GM21447 (cell line): ENCODE results near the gene NCKAP5.

Source experiments
- ATAC-seq: cut with Tn5 transposase; IDR thresholded peaks from one replicate; pipeline ENCODE4 v1.9.1; 2021; ENCODE audit not compliant: unreplicated experiment

NCKAP5 gene

DNA sequence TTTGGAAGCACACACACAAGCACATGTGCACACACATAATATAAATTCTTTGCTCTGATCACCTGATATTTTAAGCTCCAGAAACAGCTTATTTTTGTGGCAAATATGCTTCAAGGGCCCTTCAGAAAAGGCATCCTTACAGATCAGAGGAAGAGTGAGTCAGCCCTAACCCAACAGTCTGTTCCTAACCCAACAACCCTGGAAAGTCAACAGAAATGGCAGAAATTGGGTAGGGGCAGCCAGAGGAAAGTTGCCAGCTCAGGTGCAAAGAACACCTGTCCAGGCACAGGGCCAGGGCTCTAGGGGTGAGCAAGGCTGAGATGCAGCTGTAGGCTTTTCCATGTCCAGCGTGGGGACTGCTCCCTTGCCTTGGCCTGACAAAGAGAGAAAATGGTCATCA is 6.4 kb upstream of the NCKAP5 start:
- no peak for ATAC-seq

DNA sequence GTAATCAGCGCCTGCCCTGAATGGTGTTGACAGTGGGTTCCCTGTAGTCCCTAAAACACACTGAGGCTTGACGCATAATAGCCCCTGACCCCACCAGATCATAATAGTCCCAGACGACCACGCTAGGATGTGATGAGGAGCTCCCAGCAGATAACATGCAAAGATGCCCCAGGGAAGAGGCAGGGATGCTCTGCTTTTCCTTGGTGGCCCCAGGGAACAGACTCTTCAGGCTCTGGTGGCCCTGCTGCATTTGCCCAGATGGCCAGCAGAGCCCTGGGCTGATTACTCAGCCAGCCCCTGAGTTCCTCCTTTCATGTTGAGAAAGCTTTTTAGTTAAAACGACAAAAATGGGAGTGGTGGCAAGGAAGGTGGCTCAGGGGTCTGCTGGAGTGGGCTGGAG is 5.9 kb upstream of the NCKAP5 start:
- ATAC-seq, result no peak

DNA sequence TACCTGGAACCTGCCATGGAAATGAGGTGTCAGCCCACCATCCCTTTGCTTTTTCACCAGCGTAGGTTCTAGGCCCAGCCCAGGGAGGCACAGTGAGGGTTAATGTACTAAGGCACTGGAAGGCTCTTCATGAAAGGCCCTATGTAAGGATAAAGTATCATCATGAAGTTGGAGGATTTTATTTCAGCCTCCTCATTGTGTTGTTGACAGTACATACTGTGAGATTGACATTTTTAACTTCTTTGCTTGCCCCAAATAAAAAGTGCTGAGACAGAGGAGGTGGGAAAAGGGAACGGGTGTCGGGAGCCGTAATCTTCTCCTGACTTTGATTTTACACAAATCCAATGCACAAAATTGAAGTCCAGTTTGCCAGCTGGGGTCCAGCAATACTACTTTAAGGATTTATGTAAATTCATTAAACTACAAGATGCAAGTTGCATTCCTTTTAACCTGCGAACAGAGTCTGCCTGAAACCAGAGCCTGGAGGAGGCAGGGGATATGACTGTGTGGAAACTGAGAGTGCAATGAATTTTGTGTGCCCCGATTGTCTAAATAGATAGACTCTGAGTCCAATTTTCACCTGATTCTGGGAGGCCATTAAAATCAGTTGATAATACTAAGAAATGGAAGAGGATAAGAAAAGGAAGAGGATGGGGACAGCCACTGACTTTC is 5.4 kb upstream of the NCKAP5 start:
- no peak for ATAC-seq

DNA sequence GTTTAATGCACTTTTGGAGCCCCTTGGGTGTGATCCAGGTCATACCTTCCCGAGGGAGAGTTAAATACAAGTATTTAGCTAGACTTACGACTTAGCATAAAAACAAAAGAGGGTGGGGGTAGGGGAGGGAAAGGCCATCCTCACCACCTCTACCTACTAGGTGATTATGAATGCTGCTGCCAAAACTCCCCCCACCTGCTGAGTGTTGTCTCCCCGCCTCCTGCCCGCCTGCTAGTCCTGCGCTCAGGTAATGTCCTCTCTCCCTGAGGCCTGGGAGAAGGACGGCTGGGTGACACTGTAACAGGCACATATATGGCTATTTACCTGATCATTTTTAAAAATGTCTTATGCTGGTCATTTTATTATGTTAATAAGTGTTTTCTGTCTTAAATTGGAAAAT is 3.0 kb upstream of the NCKAP5 start:
- ATAC-seq, result no peak

DNA sequence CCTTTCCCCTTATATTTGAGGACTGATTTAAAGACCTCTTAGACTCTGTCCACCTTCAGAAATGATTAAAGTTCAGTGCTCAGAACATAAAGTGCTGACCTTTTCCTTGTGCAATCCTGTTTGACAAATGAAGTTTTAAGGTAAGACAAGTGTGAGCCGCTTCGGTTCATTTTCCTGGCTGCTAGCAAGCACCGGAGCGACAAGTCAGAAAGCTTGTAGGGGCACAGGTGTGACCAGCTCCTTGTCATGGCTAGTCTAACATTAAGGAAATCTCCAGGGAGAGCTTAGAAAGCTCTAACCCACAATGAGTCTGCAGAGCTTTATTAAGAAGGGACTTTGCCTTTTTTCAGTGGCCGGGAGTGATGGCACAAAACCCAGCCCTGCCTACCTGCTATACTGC is 2.3 kb upstream of the NCKAP5 start:
- no peak for ATAC-seq

DNA sequence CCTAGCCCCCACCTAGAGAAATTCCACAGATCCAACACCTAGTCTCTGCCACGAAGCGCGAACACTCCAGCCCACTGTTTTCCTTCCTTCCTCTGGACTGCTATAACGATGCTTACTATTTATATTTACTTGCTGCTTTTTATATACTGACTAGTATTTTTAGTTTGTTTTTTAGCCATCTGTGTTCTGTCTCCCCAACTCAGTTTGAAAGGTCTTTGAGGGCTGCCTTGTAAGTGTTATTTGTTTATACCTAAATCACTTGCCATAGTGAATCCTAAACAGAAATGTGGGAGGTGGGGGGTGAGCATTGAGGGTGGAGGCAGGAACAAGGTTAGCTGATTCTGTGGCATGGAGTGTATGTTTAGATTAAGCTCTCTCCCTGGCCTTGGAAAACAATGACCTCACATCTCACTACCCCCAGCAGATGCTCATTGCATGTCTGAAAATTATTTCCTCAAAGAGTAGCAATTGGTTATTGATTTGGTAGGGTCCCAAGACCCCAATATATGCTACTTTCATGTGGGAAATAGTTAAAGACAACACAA is 1.1 kb upstream of the NCKAP5 start:
- ATAC-seq, result no peak

DNA sequence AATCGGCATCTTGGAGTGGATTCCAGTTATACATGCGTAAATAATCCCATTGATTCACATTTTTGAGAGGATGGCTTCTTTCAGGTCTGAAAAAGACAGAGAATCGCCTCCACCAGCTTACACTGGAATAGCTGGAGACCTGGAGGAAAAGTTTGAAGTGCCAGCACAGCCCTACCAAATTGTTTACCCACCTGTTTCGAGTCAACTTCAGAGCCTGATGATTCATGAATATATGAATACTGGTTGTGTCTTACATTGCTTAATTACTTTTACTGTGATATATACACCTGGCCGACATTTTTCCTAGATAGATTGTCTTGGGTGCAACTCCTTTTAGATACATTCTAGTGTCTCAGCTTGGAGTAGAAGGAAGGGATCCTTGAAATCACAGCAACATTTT is 335 bp upstream of the NCKAP5 start:
- no peak for ATAC-seq

DNA sequence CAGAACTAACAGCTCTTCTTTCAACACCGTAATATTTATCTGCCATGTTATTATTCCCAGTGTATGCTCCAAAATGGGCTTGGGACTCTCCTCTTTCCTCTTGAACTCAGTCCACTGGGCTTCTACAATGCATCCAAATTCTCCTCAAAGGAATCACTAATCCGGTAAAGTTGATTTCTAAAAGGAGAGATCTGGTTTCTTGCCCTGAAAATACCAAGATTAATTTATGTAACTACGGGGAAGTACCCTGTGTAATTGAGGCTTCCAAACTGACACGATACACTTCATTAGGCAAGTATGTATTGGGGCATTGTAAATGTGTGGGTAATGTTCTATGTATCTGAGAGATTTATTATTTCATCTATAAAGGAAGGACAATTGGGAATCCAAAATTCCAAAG is 5.7 kb downstream of the NCKAP5 start:
- no peak for ATAC-seq

DNA sequence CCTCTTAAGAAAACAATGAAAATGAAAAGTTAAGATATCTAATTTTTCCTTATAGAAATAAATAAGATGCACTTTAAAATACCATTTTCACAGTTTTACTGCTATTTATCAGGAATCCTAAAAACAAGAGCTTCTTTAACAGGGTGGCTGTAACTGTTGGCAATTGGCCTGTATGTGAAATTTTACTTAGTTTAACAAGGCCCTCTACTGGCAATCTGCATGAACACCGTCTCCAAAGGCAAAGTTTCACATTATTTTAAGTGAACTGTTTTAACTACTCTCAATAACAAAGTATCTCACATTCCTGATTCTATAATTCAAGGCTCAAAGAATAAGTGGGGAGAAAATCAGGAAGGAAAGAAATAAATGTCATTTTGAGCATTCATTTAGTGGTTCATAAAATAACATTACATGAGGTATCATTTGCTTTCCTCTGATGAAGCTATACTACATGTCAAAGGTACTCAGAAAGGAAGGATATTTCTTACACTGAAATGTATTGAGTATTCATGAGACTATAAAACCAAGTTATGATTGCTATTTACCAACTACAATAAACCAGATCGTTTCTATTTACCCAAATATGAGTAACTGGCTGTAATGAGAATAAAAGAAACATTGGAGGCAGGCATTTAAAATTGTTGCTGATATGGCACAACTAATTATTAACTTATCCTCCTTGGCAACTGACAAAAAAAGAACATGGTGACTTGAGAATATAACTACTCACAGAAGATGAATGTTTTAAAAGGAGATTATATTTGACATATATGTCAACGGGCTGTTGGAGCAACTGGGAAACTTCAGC is 7.0 kb downstream of the NCKAP5 start:
- no peak for ATAC-seq

DNA sequence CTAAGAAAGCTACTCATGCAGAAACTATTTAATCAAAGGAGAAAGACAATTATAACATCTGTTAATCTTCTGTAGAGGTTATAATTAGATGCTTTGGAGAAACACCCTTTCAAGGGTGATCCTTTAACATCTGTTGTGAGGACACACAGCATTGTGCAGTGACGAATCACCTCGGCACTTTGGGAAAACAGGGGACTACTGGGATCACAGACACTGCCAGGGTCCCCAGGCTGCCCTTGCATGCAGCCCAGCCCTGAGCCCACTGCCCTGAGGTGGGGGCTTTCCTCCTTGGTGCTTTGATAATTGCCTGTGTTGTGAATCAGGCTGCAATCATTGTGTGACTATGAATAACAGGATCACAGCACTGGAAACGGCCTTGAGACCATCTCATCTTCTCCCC is 10.6 kb downstream of the NCKAP5 start:
- no peak for ATAC-seq

DNA sequence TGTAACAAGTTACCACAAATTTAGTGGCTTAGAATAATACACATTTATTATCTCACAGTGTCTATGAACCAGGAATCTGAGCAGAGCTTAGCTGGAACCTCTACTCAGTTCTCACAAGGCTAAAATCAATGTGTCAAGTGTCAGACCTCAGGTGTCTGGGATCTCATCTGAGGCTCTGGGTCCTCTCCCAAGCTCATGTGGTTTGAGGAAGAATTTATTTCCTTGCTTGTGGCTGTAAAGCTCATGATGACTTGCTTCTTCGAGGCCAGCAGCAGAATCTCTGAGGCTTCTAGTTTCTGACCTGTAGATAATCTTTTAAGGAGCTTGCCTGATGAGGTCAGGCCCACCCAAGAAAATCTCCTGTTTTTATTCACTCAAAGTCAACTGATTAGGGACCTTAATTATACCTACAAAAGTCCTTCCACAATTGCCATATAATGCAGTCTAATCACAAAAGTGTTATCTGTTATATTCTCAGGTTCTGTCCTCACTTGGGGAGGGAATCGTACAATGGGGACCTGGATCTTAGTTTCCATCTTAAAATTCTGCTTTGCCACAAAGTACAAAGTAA is 14.3 kb downstream of the NCKAP5 start:
- ATAC-seq, result no peak

DNA sequence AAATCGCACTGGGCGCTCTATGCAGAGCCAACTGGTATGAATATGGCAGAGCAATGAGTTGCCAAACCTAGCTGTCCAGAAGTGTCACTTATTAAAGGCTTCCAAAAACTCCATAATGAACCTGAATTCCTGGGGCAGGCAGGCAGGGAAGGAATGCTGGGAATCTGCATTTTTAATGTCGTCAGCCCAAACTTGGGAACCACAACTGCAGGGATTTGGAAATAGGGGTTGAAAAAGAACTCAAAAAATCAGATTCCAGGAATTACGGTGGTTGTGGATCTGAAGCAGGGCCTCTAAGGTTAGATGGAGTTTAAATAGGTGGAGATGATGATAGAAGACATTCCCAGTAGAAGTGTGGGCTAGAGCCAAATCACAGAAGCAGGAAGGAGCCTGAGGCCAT is 15.0 kb downstream of the NCKAP5 start:
- ATAC-seq, result no peak

DNA sequence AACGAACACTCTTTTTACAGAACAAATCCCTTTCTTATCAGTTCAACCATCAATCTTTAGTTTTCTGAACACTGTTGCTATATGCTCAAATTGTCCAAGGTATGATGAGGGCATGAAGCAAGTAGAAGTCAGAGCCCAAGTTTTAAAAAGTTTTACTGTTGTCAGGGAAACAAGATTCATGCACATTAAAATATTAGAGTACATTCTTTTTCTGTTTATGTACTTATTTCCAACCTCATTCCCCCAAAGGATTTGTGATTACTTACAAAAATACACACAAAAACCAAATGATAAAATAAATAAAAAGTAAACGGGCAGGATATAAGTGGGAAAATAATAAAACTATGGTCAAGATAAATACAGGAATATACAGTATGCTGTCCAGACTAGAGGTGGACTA is 15.4 kb downstream of the NCKAP5 start:
- no peak for ATAC-seq

DNA sequence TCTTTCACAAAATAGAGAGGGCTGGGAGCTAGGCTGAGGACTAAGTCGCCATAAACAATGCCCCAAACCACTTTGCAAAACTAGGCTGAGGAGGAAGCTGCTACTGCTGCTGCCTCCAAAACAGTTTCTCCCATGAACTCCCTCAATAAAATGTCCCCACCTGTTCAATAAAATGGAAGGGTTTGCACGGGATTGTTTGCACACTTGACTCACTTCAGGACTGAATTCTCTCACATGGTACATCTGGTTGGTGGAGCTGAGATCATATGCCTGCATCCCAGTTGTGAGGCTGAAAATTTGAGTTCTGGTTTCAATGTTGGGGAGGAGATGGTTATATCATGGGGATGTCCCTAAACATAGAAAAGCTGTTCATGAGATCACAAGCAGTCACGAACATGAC is 26.5 kb downstream of the NCKAP5 start:
- no peak for ATAC-seq

DNA sequence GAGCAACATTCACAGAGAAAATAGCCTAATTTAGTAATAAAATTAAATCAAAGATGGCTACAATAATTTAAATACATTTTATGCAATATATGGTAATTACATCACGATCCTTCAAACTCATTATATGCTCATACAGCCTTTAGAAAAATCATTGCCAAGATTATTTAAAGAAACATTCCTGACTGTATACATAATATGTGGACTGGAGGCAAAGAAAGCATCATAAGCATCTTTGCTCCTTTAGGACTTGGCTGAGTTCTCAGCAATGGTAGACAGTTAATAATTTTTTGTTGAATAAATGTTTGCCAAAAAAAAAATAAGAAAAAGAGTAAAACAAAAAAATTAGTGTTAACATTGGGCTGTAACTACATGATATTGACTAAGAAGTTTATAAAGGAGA is 26.9 kb downstream of the NCKAP5 start:
- ATAC-seq, result no peak

DNA sequence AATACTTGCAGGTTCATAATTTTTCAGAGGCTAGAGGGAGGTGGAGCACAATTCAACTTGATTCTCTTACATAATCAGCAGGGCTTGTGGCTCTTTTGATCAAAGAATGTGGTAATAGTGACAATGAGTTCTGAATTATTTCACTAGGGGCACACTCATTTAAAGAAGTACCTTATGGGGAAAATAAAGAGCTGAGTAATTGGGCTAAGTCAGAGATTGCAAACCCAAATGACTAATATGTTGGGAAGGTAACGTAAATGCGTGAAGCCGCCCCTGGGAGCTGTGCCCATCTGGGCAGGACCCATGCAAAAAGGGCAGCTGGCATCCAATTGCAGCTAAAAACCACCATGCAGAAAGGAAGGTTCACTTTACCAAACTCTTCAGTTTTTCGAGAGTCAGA is 35.3 kb downstream of the NCKAP5 start:
- ATAC-seq, result no peak

DNA sequence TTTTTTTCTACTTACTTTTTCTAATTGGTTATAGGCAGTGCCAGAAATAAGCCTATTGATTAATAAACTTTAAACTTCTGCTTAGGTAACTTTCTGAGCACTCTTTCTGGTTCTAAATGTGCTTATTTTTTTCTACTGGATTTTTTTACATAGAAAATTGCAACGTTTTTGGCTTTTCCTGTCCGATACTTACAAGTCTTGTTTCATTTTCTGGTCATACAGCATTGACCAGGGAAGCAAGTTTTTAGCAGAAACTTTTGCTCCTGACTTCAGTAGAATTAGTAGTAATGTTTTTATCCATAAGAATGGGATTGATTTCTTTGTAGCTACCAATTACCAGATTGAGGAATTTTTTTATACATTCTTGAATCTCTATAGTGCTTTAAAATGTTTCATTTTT is 36.9 kb downstream of the NCKAP5 start:
- no peak for ATAC-seq

DNA sequence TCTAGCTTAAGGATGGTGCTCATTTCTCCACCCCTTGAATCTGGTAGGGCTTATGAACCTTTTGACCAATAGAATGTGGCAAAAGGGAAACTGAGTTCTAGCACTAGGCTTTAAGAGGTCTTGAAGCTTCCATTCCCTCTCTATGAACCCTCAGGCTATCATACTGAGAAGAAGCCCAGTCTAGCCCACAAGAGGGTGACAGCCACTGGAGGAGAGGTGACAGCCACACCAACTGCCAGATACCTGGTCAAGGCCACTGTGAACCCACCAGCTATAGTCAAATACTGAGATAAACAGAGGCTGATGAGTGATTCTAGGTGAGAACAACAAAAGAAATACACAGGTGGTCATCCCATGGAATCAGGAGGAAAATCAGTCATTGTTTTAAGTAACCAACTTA is 37.6 kb downstream of the NCKAP5 start:
- no peak for ATAC-seq

DNA sequence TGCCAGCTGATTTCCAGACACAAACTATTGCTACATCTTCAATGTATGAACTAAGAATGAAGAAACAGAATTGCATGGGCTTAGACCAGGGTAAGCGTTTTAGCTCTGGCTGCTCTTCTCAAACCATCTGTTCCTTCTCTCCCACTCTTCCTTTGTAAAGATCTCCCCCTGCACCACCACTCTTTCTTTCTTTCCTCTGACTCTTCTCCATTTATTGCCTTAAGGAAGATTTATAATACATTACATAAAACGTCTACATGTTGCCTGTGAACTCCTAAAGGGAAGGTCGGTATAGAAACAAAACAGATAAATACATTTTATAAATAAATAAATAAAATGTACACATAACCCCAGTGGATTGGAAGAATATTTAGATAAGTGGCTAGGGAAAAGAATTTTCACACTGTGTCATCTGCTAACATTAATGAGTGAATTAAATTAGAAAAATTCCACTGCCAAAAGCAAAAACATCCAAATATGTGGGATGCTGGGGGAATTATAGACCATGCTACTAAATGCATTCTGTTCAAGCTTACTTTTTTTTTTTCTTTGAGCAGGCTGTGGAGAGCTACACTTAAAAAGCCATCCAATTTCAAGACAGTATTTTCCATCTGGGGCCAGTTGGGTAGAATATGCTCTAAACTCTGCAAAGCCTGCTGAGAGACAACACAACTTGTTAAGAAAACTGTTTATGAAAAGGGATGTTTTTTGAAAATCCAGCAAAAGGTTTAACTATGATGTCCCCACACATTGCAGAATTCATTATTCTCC is 41.5 kb downstream of the NCKAP5 start:
- ATAC-seq, result no peak

DNA sequence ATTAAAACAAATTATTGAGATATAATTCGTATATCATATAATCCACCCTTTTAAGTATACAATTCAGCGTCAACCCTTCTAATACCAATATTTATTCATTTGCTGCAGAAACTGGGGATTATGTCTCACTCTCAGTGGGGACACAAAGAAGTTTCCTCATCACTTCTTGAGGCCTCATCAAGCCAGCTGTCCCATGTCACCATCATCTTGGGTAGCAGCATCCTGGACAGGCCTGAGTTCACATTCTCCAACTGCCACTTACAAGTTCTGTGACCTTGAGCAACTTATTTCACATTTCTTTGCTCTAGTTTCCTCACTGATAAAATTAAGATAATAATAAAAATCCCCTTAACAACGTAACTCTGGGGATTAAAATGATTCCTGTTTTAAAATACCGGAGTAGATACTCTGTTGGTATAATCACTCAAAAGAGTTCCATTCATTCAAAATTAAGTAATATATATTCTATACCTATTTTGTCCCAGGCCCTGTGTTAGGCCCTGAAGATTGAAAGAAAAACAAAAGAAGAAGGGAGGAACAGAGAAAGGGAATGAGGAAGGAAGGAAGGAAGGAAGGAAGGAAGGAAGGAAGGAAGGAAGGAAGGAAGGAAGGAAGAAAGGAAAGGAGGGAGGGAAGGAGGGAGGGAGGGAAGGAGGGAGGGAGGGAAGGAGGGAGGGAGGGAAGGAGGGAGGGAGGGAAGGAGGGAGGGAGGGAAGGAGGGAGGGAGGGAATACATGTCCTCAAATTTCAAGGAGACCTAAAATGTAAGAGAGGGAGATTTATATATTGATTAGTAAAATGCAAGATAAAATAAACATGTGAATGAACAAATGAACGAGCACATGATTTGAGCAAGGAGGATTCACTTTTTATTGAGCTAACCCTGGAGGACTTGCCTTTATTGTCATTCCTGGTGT is 42.4 kb downstream of the NCKAP5 start:
- ATAC-seq, result no peak
